ENCODE data around the gene KCTD10. TPM values are rescaled to one million over a fixed set of nuclear protein-coding genes. Genes with fewer than 3 reads are reported as not detected.

The KCTD10 gene
- total RNA-seq, 1 experiment from 2014 or later = 41.5 TPM

DNA sequence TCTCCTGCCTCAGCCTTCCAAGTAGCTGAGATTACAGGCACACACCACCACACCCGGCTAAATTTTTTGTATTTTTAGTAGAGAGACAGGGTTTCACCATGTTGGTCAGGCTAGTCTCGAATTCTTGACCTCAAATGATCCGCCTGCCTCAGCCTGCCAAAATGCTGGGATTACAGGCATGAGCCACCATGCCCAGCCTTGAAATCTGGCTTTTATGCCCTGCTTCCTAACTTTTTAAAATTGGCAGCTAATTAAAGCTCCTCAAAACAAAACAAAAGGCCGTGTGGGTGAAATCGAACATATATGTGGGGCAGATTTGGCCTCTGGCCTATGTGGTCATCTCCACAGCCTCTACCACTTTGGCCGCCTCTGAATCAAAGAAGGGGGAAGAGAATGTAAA, 37.9 kb downstream of the KCTD10 start:
- Histone ChIP-seq H3K4me1 (no peaks in the 10 kb centered on the region), H3K9me3 (no peaks in the 10 kb centered on the region), H3K4me3 (ENCODE audit: low read depth, low read length) (no peak overlapping the region), H3K27me3 (replicated peaks; ENCODE audit: control insufficient read depth, insufficient read depth, low read length) (no peaks in the 10 kb centered on the region), H3K36me3 (ENCODE audit: control insufficient read depth, insufficient read depth, low read length) (no peaks in the 10 kb centered on the region)
- Mint-ChIP-seq H3K27ac (ENCODE audit: unreplicated experiment) (no peak overlapping the region), H3K36me3 (ENCODE audit: insufficient read depth, unreplicated experiment) (peaks cover 3% of the 10 kb centered on the region), H3K4me3 (ENCODE audit: unreplicated experiment) (no peak overlapping the region), H3K27me3 (ENCODE audit: insufficient read depth, unreplicated experiment) (no peaks in the 10 kb centered on the region), H3K9me3 (ENCODE audit: unreplicated experiment) (no peaks in the 10 kb centered on the region), H3K4me1 (ENCODE audit: low read depth, unreplicated experiment) (no peaks in the 10 kb centered on the region)
- TF ChIP-seq, protein P1, sequence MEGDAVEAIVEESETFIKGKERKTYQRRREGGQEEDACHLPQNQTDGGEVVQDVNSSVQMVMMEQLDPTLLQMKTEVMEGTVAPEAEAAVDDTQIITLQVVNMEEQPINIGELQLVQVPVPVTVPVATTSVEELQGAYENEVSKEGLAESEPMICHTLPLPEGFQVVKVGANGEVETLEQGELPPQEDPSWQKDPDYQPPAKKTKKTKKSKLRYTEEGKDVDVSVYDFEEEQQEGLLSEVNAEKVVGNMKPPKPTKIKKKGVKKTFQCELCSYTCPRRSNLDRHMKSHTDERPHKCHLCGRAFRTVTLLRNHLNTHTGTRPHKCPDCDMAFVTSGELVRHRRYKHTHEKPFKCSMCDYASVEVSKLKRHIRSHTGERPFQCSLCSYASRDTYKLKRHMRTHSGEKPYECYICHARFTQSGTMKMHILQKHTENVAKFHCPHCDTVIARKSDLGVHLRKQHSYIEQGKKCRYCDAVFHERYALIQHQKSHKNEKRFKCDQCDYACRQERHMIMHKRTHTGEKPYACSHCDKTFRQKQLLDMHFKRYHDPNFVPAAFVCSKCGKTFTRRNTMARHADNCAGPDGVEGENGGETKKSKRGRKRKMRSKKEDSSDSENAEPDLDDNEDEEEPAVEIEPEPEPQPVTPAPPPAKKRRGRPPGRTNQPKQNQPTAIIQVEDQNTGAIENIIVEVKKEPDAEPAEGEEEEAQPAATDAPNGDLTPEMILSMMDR (IDR thresholded peaks at IDR 0.05; ENCODE audit: insufficient read depth in 1 of 2, low read depth in 1 of 2, low read length in 1 of 2, severe bottlenecking in 1 of 2, unreplicated experiment in 1 of 2) = no peak
- ChIA-PET CTCF (no interaction called here), POLR2A (no interaction called here)
- BruUV-seq (replicated peaks) = no TSS peak
- DNase-seq = no peak
- intact Hi-C loops (cut with micrococcal nuclease; ENCODE audit: unreplicated experiment) = no loop called here

GRCh38 chr12:109436188-109436560, 40.9 kb downstream of the KCTD10 start:
- no peak for DNase-seq
- intact Hi-C loops (cut with micrococcal nuclease; ENCODE audit: unreplicated experiment) = no loop called here
- H3K9me3 Mint-ChIP-seq (ENCODE audit: unreplicated experiment) = no peaks in the 10 kb centered on the region
- TF ChIP-seq, protein P1 (IDR thresholded peaks at IDR 0.05; ENCODE audit: insufficient read depth in 1 of 2, low read depth in 1 of 2, low read length in 1 of 2, severe bottlenecking in 1 of 2, unreplicated experiment in 1 of 2) = no peak
- H3K36me3 ChIP-seq (ENCODE audit: control insufficient read depth, insufficient read depth, low read length) = no peaks in the 10 kb centered on the region
- no TSS peak for BruUV-seq (replicated peaks)
- H3K36me3 Mint-ChIP-seq (ENCODE audit: insufficient read depth, unreplicated experiment) = no peaks in the 10 kb centered on the region
- H3K4me3 ChIP-seq (ENCODE audit: low read depth, low read length) = no peak overlapping the region
- H3K4me3 Mint-ChIP-seq (ENCODE audit: unreplicated experiment) = no peak overlapping the region
- no peaks in the 10 kb centered on the region for H3K27me3 Mint-ChIP-seq (ENCODE audit: insufficient read depth, unreplicated experiment)
- no peaks in the 10 kb centered on the region for H3K9me3 ChIP-seq
- no peaks in the 10 kb centered on the region for H3K27me3 ChIP-seq (replicated peaks; ENCODE audit: control insufficient read depth, insufficient read depth, low read length)
- no peaks in the 10 kb centered on the region for H3K4me1 ChIP-seq
- POLR2A ChIA-PET = no interaction called here
- H3K4me1 Mint-ChIP-seq (ENCODE audit: low read depth, unreplicated experiment) = no peaks in the 10 kb centered on the region
- CTCF ChIA-PET = no interaction called here
- no peak overlapping the region for H3K27ac Mint-ChIP-seq (ENCODE audit: unreplicated experiment)

- no TSS peak for BruUV-seq (replicated peaks)
- Histone ChIP-seq H3K27me3 (replicated peaks; ENCODE audit: control insufficient read depth, insufficient read depth, low read length) (no peaks in the 10 kb centered on the region), H3K9me3 (no peaks in the 10 kb centered on the region), H3K4me3 (ENCODE audit: low read depth, low read length) (no peak overlapping the region), H3K36me3 (ENCODE audit: control insufficient read depth, insufficient read depth, low read length) (no peaks in the 10 kb centered on the region), H3K4me1 (no peaks in the 10 kb centered on the region)
- DNase-seq = no peak
- TF ChIP-seq, protein P1 (IDR thresholded peaks at IDR 0.05; ENCODE audit: insufficient read depth in 1 of 2, low read depth in 1 of 2, low read length in 1 of 2, severe bottlenecking in 1 of 2, unreplicated experiment in 1 of 2) = no peak
- ChIA-PET CTCF (interaction anchor here (1.1 kb wide), 1 partner anchor 356 kb away, joined by 5 read pairs; no protein-coding TSS in a partner anchor), POLR2A (interaction anchor here (0.6 kb wide), 1 partner anchor 88 kb away, joined by 8 read pairs; no protein-coding TSS in a partner anchor)
- Mint-ChIP-seq H3K9me3 (ENCODE audit: unreplicated experiment) (no peaks in the 10 kb centered on the region), H3K27ac (ENCODE audit: unreplicated experiment) (no peak overlapping the region), H3K27me3 (ENCODE audit: insufficient read depth, unreplicated experiment) (no peaks in the 10 kb centered on the region), H3K4me1 (ENCODE audit: low read depth, unreplicated experiment) (no peaks in the 10 kb centered on the region), H3K4me3 (ENCODE audit: unreplicated experiment) (no peak overlapping the region), H3K36me3 (ENCODE audit: insufficient read depth, unreplicated experiment) (no peaks in the 10 kb centered on the region)
- intact Hi-C loops (cut with micrococcal nuclease; ENCODE audit: unreplicated experiment) = no loop called here
Observed at GRCh38 chr12:109435428-109436187, 41.5 kb downstream of the KCTD10 start.

Measured in Caco-2 (cell line).